ENCODE measurements around the gene LRCH4. TPM values are rescaled to one million over a fixed set of nuclear protein-coding genes. Genes with fewer than 3 reads are reported as not detected.

LRCH4 gene
- total RNA-seq, 1 donor from 2014 or later: 42.0 TPM

DNA sequence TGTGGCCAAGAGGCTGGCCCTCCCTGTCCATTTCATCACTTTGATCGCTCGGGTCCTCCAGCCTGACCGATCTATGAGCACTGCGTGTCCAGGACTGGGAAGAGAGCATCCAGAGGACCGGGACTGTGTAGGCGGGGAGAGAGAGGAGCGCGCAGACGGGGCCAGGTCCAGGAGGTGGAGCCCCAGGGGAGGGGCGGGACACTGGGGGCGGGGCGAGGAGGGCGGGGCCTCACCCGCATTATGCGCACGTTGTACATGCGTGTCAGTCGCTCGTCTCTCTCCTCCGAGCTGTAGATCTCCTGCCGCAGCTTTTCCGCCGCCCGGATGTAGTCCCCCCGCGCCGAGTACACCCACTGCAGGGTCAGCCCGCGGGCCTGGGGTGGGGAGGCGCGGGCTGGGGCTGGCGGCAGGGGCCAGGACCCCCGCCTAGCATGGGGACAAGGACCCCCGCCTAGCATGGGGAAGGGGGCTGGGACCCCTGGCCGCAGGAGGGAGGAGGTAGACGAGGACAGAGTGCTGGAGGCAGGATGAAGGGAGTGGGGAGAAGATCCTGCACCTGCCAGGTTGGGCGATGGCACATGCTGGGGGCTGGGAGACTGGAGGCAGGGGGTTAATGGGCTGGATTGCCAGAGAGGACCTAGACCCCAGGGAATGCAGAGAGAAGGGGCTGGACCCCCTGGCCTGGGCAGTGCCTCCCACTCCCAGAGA is 40.8 kb upstream of the LRCH4 start:
- Mint-ChIP-seq H3K36me3 (ENCODE audit: low read depth) (peaks cover under 1% of the 10 kb centered on the region), H3K27ac (ENCODE audit: unreplicated experiment) (no peak overlapping the region), H3K4me1 (ENCODE audit: low read depth) (peaks cover 7% of the 10 kb centered on the region), H3K4me3 (ENCODE audit: unreplicated experiment) (peak overlapping the region; percentile 65), H3K27me3 (ENCODE audit: low read depth) (no peaks in the 10 kb centered on the region), H3K9me3 (ENCODE audit: low read depth) (no peaks in the 10 kb centered on the region)
- TF ChIP-seq, protein P1, sequence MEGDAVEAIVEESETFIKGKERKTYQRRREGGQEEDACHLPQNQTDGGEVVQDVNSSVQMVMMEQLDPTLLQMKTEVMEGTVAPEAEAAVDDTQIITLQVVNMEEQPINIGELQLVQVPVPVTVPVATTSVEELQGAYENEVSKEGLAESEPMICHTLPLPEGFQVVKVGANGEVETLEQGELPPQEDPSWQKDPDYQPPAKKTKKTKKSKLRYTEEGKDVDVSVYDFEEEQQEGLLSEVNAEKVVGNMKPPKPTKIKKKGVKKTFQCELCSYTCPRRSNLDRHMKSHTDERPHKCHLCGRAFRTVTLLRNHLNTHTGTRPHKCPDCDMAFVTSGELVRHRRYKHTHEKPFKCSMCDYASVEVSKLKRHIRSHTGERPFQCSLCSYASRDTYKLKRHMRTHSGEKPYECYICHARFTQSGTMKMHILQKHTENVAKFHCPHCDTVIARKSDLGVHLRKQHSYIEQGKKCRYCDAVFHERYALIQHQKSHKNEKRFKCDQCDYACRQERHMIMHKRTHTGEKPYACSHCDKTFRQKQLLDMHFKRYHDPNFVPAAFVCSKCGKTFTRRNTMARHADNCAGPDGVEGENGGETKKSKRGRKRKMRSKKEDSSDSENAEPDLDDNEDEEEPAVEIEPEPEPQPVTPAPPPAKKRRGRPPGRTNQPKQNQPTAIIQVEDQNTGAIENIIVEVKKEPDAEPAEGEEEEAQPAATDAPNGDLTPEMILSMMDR (IDR thresholded peaks at IDR 0.05): no peak
- no peak for DNase-seq (ENCODE audit: low spot score)

DNA sequence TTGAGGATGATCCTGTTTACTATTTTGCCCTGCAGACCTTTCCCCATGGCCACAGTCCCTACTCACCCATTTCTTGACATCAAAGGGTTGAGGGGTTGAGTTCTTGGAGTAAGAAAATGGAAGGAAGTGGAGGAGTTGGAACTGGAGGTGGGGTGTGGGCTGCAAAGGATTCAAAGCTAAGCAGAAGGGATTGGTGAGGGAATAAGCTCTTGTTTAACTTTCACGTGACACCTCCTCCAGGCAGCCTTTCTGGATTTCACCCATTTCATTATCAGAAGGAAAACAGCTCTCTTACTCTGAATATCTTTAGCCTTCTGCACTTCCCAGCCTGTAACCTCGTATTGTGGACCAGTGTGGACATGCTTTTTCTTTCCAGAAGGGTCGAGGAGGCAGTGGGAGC is 40.1 kb upstream of the LRCH4 start:
- H3K27me3 Mint-ChIP-seq (ENCODE audit: low read depth): no peaks in the 10 kb centered on the region
- H3K36me3 Mint-ChIP-seq (ENCODE audit: low read depth): peaks cover 3% of the 10 kb centered on the region
- no peak overlapping the region for H3K27ac Mint-ChIP-seq (ENCODE audit: unreplicated experiment)
- peaks cover 7% of the 10 kb centered on the region for H3K4me1 Mint-ChIP-seq (ENCODE audit: low read depth)
- peak overlapping the region; percentile 65 for H3K4me3 Mint-ChIP-seq (ENCODE audit: unreplicated experiment)
- DNase-seq (ENCODE audit: low spot score): no peak
- TF ChIP-seq, protein P1 (IDR thresholded peaks at IDR 0.05): no peak
- H3K9me3 Mint-ChIP-seq (ENCODE audit: low read depth): no peaks in the 10 kb centered on the region

DNA sequence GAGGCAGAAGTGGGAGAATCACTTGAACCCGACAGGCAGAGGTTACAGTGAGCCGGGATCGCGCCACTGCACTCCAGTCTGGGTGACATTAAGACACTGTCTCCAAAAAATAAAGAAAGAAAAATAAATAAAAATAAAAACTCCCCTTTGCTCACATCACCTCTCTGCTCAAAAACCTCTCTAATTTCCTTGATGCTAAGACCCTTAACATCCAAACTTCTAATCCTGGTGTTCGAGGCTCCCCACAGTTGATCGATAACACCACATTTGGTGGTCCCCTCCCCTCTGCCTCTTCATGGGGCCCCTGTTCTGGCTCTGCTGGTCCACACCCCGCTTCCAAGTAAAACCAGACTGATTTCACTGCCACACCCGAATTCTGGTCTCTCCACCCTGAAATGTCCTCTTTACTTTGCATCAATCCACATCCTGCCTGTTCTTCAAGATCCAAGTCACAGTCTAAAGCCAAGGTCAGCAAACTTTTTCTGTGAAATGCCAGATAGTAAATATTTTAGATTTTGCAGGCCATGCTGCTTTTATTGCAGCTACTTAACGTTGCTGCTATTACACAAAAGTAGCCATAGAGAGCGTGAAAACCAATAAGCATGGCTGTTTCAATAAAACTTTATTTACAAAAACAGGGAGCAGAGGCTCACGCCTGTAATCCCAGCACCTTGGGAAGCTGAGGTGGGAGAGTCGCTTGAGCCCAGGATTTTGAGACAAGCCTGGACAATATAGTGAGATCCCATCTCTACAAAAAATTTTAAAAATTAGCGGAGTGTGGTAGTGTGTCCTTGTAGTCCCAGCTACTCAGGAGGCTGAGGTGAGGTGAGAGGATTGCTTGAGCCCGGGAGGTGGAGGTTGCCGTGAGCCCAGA is 38.3 kb upstream of the LRCH4 start:
- no peak overlapping the region for H3K4me3 Mint-ChIP-seq (ENCODE audit: unreplicated experiment)
- DNase-seq (ENCODE audit: low spot score): no peak

DNA sequence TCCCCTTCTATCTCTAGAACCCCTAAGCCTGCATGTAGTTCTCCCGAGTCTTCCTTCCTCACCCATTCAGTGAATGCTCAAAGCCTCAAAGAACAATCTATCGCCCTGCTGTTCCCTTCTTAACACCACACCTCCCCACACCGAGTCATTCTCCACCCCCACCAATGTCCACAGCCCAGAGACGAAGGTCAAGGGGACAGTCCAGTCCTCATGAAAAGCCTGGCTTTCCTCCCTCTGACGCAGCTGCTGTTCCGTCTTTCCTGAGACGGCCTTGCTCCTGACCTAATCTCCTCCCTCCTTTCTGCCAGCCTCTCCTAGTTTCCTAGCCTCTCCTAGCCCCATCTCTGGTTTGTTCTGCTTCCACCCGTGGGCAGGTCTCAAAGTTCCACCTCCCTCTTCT is 35.6 kb upstream of the LRCH4 start:
- Mint-ChIP-seq H3K27ac (ENCODE audit: unreplicated experiment) (no peak overlapping the region), H3K4me3 (ENCODE audit: unreplicated experiment) (no peak overlapping the region), H3K9me3 (ENCODE audit: low read depth) (no peaks in the 10 kb centered on the region), H3K27me3 (ENCODE audit: low read depth) (no peaks in the 10 kb centered on the region), H3K36me3 (ENCODE audit: low read depth) (peaks cover 6% of the 10 kb centered on the region), H3K4me1 (ENCODE audit: low read depth) (peaks cover 7% of the 10 kb centered on the region)
- no peak for DNase-seq (ENCODE audit: low spot score)
- TF ChIP-seq, protein P1 (IDR thresholded peaks at IDR 0.05): no peak

More for the DNA sequence above, 38.3 kb upstream of the LRCH4 start:
- Mint-ChIP-seq H3K27ac (ENCODE audit: unreplicated experiment) (no peak overlapping the region), H3K27me3 (ENCODE audit: low read depth) (no peaks in the 10 kb centered on the region), H3K36me3 (ENCODE audit: low read depth) (peaks cover 6% of the 10 kb centered on the region), H3K9me3 (ENCODE audit: low read depth) (no peaks in the 10 kb centered on the region), H3K4me1 (ENCODE audit: low read depth) (peaks cover 7% of the 10 kb centered on the region)
- TF ChIP-seq, protein P1 (IDR thresholded peaks at IDR 0.05): no peak

DNA sequence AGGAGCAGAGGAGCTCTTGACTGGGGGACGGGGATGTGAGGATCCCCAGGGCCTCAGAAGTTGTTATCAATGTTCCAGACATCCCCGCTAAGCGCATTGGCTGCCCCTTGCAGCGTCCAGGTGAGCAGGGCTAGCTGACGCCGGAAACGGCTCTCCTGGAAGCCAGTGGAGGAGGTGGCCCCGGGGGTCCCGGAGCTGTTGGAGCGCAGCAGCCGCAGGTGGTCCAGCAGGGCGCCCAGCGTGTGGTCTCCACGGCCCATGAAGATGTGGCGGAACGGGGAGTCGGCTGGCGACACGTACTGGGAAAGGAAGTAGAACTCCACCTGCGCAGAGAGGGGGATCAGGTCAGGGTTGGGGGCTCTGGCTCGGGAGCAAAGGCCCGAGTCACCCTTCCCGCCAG is 34.9 kb upstream of the LRCH4 start:
- DNase-seq (ENCODE audit: low spot score): no peak
- Mint-ChIP-seq H3K4me1 (ENCODE audit: low read depth) (peaks cover under 1% of the 10 kb centered on the region), H3K4me3 (ENCODE audit: unreplicated experiment) (no peak overlapping the region), H3K36me3 (ENCODE audit: low read depth) (peaks cover 6% of the 10 kb centered on the region), H3K27me3 (ENCODE audit: low read depth) (no peaks in the 10 kb centered on the region), H3K27ac (ENCODE audit: unreplicated experiment) (no peak overlapping the region), H3K9me3 (ENCODE audit: low read depth) (no peaks in the 10 kb centered on the region)
- TF ChIP-seq, protein P1 (IDR thresholded peaks at IDR 0.05): no peak
